Heart left ventricle (tissue), 16 donors: Measurements from ENCODE around the gene TMEM100. TPM values are rescaled to one million over a fixed set of nuclear protein-coding genes. Genes with fewer than 3 reads are reported as not detected.

Experiments
- ATAC-seq, 4 donors: fragments of 200-7000 bp; cut with Tn5 transposase; one replicate each; pipeline ENCODE4 v1.9.1; 2020 to 2022; ENCODE audit warnings: moderate library complexity in 4 of 4, mild to moderate bottlenecking in 3 of 4, moderate number of reproducible peaks in 1 of 4
- DNase-seq, 5 donors: peaks; one replicate each; pipeline ENCODE4 v3.0.0-alpha.2; 2020
- H3K27ac ChIP-seq, 12 donors: fragments of 200-600 bp; sonication (generic) in 4 of 12; one replicate each; pipeline versions ENCODE4 v1.5.0 to v1.8.0; 2016 to 2022; ENCODE audit warnings: mild to moderate bottlenecking in 2 of 12
- H3K27me3 ChIP-seq, 9 donors: fragments of 200-600 bp; sonication (generic) in 2 of 9; one replicate each; pipeline versions ENCODE4 v1.5.1 to v1.8.0; 2016 to 2022; ENCODE audit warnings: mild to moderate bottlenecking in 3 of 9
- H3K36me3 ChIP-seq, 9 donors: fragments of 200-600 bp; sonication (generic) in 2 of 9; one replicate each; pipeline versions ENCODE4 v1.5.0 to v1.8.0; 2018 to 2022; ENCODE audit warnings: mild to moderate bottlenecking in 2 of 9
- H3K4me1 ChIP-seq, 12 donors: fragments of 200-600 bp; sonication (generic) in 4 of 12; one replicate each; pipeline versions ENCODE4 v1.5.0 to v1.8.0; 2016 to 2022; ENCODE audit warnings: mild to moderate bottlenecking in 3 of 12
- H3K4me3 ChIP-seq, 12 donors: fragments of 200-600 bp; sonication (generic) in 4 of 12; one replicate each; pipeline versions ENCODE4 v1.5.0 to v1.8.0; 2017 to 2022; ENCODE audit warnings: mild to moderate bottlenecking in 9 of 12, moderate library complexity in 4 of 12
- H3K9me3 ChIP-seq, 12 donors: fragments of 200-600 bp; sonication (generic) in 4 of 12; one replicate each; pipeline versions ENCODE4 v1.5.0 to v1.8.0; 2016 to 2022; ENCODE audit warnings: mild to moderate bottlenecking in 1 of 12
- CTCF ChIP-seq, 12 donors: fragments of 200-600 bp; sonication (generic) in 4 of 12; IDR thresholded peaks; one replicate each; pipeline versions ENCODE4 v1.5.0 to v1.8.0; 2018 to 2022; ENCODE audit warnings: antibody characterized with exemption in 12 of 12, mild to moderate bottlenecking in 5 of 12
- POLR2A ChIP-seq, 2 donors: fragments of 450-650 bp; IDR thresholded peaks; one replicate each; pipeline ENCODE4 v1.6.1; 2017; ENCODE audit warnings: antibody characterized with exemption in 2 of 2, mild to moderate bottlenecking in 2 of 2, moderate library complexity in 2 of 2
- WGBS, 4 donors: extraction: QIAGEN DNeasy Blood & Tissue Kit in 2 of 4; methylation state at CpG; one replicate each; pipeline versions ENCODE4 v1.1.5 to v1.1.7; 2013 to 2018; 5-methylcytosine and 5-hydroxymethylcytosine counted together
- intact Hi-C, 10 donors: fragments of 100-400 bp; cut with DNase I; formaldehyde crosslinking; loops; one replicate each; pipeline versions ENCODE4 v1.11.1 to v1.14.2; 2022
- polyA plus RNA-seq, 2 donors: library from polyadenylated mRNA; stranded (reverse); fragments of 200-250 nt; gene quantifications; one replicate each; pipeline ENCODE4 v1.2.3, GENCODE V29; 2013
- total RNA-seq, 9 donors: library from RNA; depleted of rRNA in 2 of 9; stranded (reverse); fragments of >200 nt in 2 of 9; fragmentation: NEBNext Ultra II Directional in 3 of 9; extraction: Animal tissue kit (Norgen Biotek cat#: 25700) in 3 of 9; gene quantifications; one replicate each; pipeline versions ENCODE4 v1.1.0 to v1.2.4, GENCODE V29; 2016 to 2023
- donor health status: ischemic (EF 13 %, LVEDD 7.1; RV severe dilation, severe dysfunction).
- donor health status: healthy with polysubstance abuse.
- donor health status: DM: no; HTN: yes; CAD: no.
- donor health status: DM: no; HTN: no; CAD: no.
- donor health status: ischemic (EF 25% LVEDD 6.9; RV normal size, moderate dysfunction).
- donor health status: ischemic (EF 25% LVEDD 5.7; RV mildly dilated, moderate dysfunction).
- donor health status: healthy.
- donor health status: DM: yes; HTN: yes; CAD: no.
- donor health status: ischemic (EF 35%, LVEDD 5.7; RV mildly dilated, moderate dysfunction).
- donor health status: nonischemic (EF 11% LVEDD 7.7; RV severe dilation, severe dysfunction).
- donor health status: DM: yes; HTN: yes; CAD: no.
- donor health status: PGD.
- donor health status: ischemic (EF 29% LVEDD 5.4; RV normal size, mild dysfunction).
- donor health status: nonischemic (EF 23%, LVEDD 6.1; RV moderate dilation, normal function).

TMEM100 gene
- total and polyA plus RNA-seq, 11 donors, result 2.3 to 9.3 (median 5.3) TPM

GRCh38 chr17:55769625-55770000 lies 46.9 kb upstream of the TMEM100 start:
- Histone ChIP-seq H3K27me3 (no peaks in the 10 kb centered on the region), H3K4me1 (peaks cover 0 to 16% (median 4%) of the 10 kb centered on the region in 12 donors), H3K27ac (peak overlapping the region in 1 of 12 donors; percentile 66), H3K36me3 (peaks cover 0 to 69% (median 49%) of the 10 kb centered on the region in 9 donors), H3K4me3 (no peak overlapping the region), H3K9me3 (no peaks in the 10 kb centered on the region)
- DNase-seq, result no peak
- intact Hi-C loops, result loop anchor here in 4 of 10 donors (2.0 to 10.0 kb wide), 5 partner anchors 45 to 245 kb away; no protein-coding TSS in a partner anchor
- ATAC-seq, result peak in 3 of 4 donors; percentile 13 to 56 (median 24)
- TF ChIP-seq POLR2A (IDR thresholded peaks at IDR 0.05) (no peak), CTCF (IDR thresholded peaks at IDR 0.05) (no peak)
- WGBS, 4 donors, result 84 to 94% (median 87%) methylated on average over 6 of the region's 6 CpGs

GRCh38 chr17:55768936-55769624 lies 46.4 kb upstream of the TMEM100 start:
- Histone ChIP-seq H3K27ac (peak overlapping the region in 1 of 12 donors; percentile 66), H3K4me1 (peaks cover 0 to 21% (median 5%) of the 10 kb centered on the region in 12 donors), H3K27me3 (no peaks in the 10 kb centered on the region), H3K36me3 (peaks cover 0 to 64% (median 44%) of the 10 kb centered on the region in 9 donors), H3K4me3 (no peak overlapping the region), H3K9me3 (no peaks in the 10 kb centered on the region)
- TF ChIP-seq CTCF (IDR thresholded peaks at IDR 0.05) (no peak), POLR2A (IDR thresholded peaks at IDR 0.05) (no peak)
- intact Hi-C loops, result loop anchor here in 4 of 10 donors (2.0 to 10.0 kb wide), 5 partner anchors 46 to 244 kb away; no protein-coding TSS in a partner anchor
- ATAC-seq (no peak), DNase-seq (no peak)

GRCh38 chr17:55765472-55765871 lies 42.8 kb upstream of the TMEM100 start:
- ATAC-seq (no peak), DNase-seq (no peak)
- Histone ChIP-seq H3K4me1 (peaks cover 0 to 33% (median 10%) of the 10 kb centered on the region in 12 donors), H3K27me3 (no peaks in the 10 kb centered on the region), H3K4me3 (no peak overlapping the region), H3K36me3 (peaks cover 0 to 30% (median 14%) of the 10 kb centered on the region in 9 donors), H3K9me3 (no peaks in the 10 kb centered on the region), H3K27ac (no peak overlapping the region)
- no peak for TF ChIP-seq POLR2A (IDR thresholded peaks at IDR 0.05)
- no peak for TF ChIP-seq CTCF (IDR thresholded peaks at IDR 0.05)
- intact Hi-C loops, result loop anchor here in 4 of 10 donors (5.0 to 10.0 kb wide), 3 partner anchors 48 to 51 kb away; no protein-coding TSS in a partner anchor
- 97 to 99% (median 98%) methylated on average over 3 of the region's 3 CpGs for WGBS, 4 donors

- H3K27me3 ChIP-seq, result no peaks in the 10 kb centered on the region
- WGBS, 4 donors, result 94 to 96% (median 95%) methylated on average over 4 of the region's 4 CpGs
Measured at GRCh38 chr17:55764610-55765009, 41.9 kb upstream of the TMEM100 start.

More at GRCh38 chr17:55764610-55765009, 41.9 kb upstream of the TMEM100 start:
- no peak overlapping the region for H3K4me3 ChIP-seq
- DNase-seq, result no peak
- TF ChIP-seq POLR2A (IDR thresholded peaks at IDR 0.05) (no peak), CTCF (IDR thresholded peaks at IDR 0.05) (no peak)
- peaks cover 0 to 25% (median 14%) of the 10 kb centered on the region in 9 donors for H3K36me3 ChIP-seq
- no peak for ATAC-seq
- no peaks in the 10 kb centered on the region for H3K9me3 ChIP-seq
- intact Hi-C loops, result loop anchor here in 4 of 10 donors (5.0 to 10.0 kb wide), 3 partner anchors 47 to 50 kb away; no protein-coding TSS in a partner anchor
- peaks cover 0 to 25% (median 8%) of the 10 kb centered on the region in 12 donors for H3K4me1 ChIP-seq
- H3K27ac ChIP-seq, result peak overlapping the region in 1 of 12 donors; percentile 19
